H9 (cell line): Measurements from ENCODE around the gene ULK1. TPM values are rescaled to one million over a fixed set of nuclear protein-coding genes. Genes with fewer than 3 reads are reported as not detected.

Experiments
- DNase-seq: peaks from one replicate; pipeline ENCODE4 v3.0.0-alpha.2; 2017
- H2AFZ ChIP-seq: one replicate; pipeline ENCODE4 v1.6.1; 2013; ENCODE audit warnings: mild to moderate bottlenecking, low read length, control low read depth, moderate library complexity
- H2AK5ac ChIP-seq: 2 replicates; pipeline ENCODE4 v1.6.1; 2013; ENCODE audit warnings: low read length, control low read depth, mixed read lengths; ENCODE audit not compliant: insufficient read length
- H2BK120ac ChIP-seq: one replicate; pipeline ENCODE4 v1.6.1; 2013; ENCODE audit warnings: low read depth, mild to moderate bottlenecking, low read length, control low read depth, inconsistent platforms; ENCODE audit not compliant: poor library complexity, severe bottlenecking
- H2BK12ac ChIP-seq: 2 replicates; pipeline ENCODE4 v1.6.1; 2013; ENCODE audit warnings: low read length, control low read depth, mixed read lengths, low read depth; ENCODE audit not compliant: insufficient read length
- H2BK15ac ChIP-seq: 2 replicates; pipeline ENCODE4 v1.6.1; 2013; ENCODE audit warnings: low read depth, low read length, control low read depth
- H2BK20ac ChIP-seq: one replicate; pipeline ENCODE4 v1.6.1; 2013; ENCODE audit warnings: low read depth, mild to moderate bottlenecking, low read length, control low read depth, inconsistent platforms; ENCODE audit not compliant: poor library complexity, severe bottlenecking
- H2BK5ac ChIP-seq: 2 replicates; pipeline ENCODE4 v1.6.1; 2013; ENCODE audit warnings: low read length, control low read depth, mixed read lengths; ENCODE audit not compliant: insufficient read length
- H3K14ac ChIP-seq: 2 replicates; pipeline ENCODE4 v1.6.1; 2013; ENCODE audit warnings: low read length, control low read depth; ENCODE audit not compliant: insufficient read depth
- H3K18ac ChIP-seq: 2 replicates; pipeline ENCODE4 v1.6.1; 2013; ENCODE audit warnings: low read depth, mild to moderate bottlenecking, mixed read lengths, low read length, control low read depth; ENCODE audit not compliant: insufficient read length
- H3K23ac ChIP-seq: 2 replicates; pipeline ENCODE4 v1.6.1; 2013; ENCODE audit warnings: low read length, control low read depth, mixed read lengths, low read depth; ENCODE audit not compliant: insufficient read length
- H3K23me2 ChIP-seq: 2 replicates; pipeline ENCODE4 v1.6.1; 2013; ENCODE audit warnings: low read depth, mild to moderate bottlenecking, mixed read lengths, low read length, control low read depth; ENCODE audit not compliant: insufficient read length, poor library complexity, severe bottlenecking
- H3K27ac ChIP-seq: 2 replicates; pipeline ENCODE4 v1.5.1; 2013; ENCODE audit warnings: low read length, control low read depth, mixed read lengths, low read depth; ENCODE audit not compliant: insufficient read length
- H3K27me3 ChIP-seq: 2 replicates; pipeline ENCODE4 v1.6.1; 2013; ENCODE audit warnings: low read length, control low read depth, inconsistent platforms; ENCODE audit not compliant: insufficient read depth
- H3K4ac ChIP-seq: 2 replicates; pipeline ENCODE4 v1.6.1; 2013; ENCODE audit warnings: low read depth, mild to moderate bottlenecking, control low read depth, inconsistent platforms, low read length, moderate library complexity
- H3K4me1 ChIP-seq: 2 replicates; pipeline ENCODE4 v1.6.1; 2013; ENCODE audit warnings: low read length, control low read depth, inconsistent platforms; ENCODE audit not compliant: insufficient read depth
- H3K4me2 ChIP-seq: 2 replicates; pipeline ENCODE4 v1.6.1; 2013; ENCODE audit warnings: low read length, control low read depth, mixed read lengths; ENCODE audit not compliant: insufficient read length, insufficient read depth
- H3K56ac ChIP-seq: 2 replicates; pipeline ENCODE4 v1.6.1; 2013; ENCODE audit warnings: low read depth, mild to moderate bottlenecking, mixed read lengths, low read length, control low read depth; ENCODE audit not compliant: insufficient read length
- H3K79me1 ChIP-seq: 2 replicates; pipeline ENCODE4 v1.6.1; 2013; ENCODE audit warnings: low read depth, mild to moderate bottlenecking, moderate library complexity, low read length, control low read depth, inconsistent platforms; ENCODE audit not compliant: insufficient read depth, poor library complexity, severe bottlenecking
- H3K79me2 ChIP-seq: 2 replicates; pipeline ENCODE4 v1.6.1; 2013; ENCODE audit warnings: low read length, control low read depth, inconsistent platforms; ENCODE audit not compliant: insufficient read depth
- H3K9ac ChIP-seq: 2 replicates; pipeline ENCODE4 v1.6.1; 2013; ENCODE audit warnings: low read length, control low read depth, mixed read lengths; ENCODE audit not compliant: insufficient read length; ENCODE audit errors: extremely low read depth
- H3K9me3 ChIP-seq: one replicate; pipeline ENCODE4 v1.6.1; 2013; ENCODE audit warnings: low read depth, low read length, inconsistent platforms; ENCODE audit not compliant: control insufficient read depth
- H3T11ph ChIP-seq: one replicate; pipeline ENCODE4 v1.6.1; 2013; ENCODE audit warnings: mild to moderate bottlenecking, low read length, control low read depth, inconsistent platforms
- H4K20me1 ChIP-seq: one replicate; pipeline ENCODE4 v1.6.1; 2013; ENCODE audit not compliant: control insufficient read depth, insufficient read length, insufficient read depth
- H4K5ac ChIP-seq: 2 replicates; pipeline ENCODE4 v1.6.1; 2013; ENCODE audit warnings: low read depth, mild to moderate bottlenecking, mixed read lengths, low read length, control low read depth; ENCODE audit not compliant: insufficient read length
- H4K8ac ChIP-seq: replicated peaks from 2 replicates; pipeline ENCODE4 v1.6.1; 2013; ENCODE audit warnings: low read length, control low read depth, mixed read lengths, low read depth; ENCODE audit not compliant: insufficient read length
- H4K91ac ChIP-seq: 2 replicates; pipeline ENCODE4 v1.6.1; 2013; ENCODE audit warnings: low read depth, mild to moderate bottlenecking, moderate library complexity, mixed read lengths, low read length, control low read depth; ENCODE audit not compliant: insufficient read length
- H3K27ac Mint-ChIP-seq, 3 experiments: 2 replicates in 2 of 3; 3 replicates in 1 of 3; pipeline ENCODE4 v1.8.0; 2020 to 2021; ENCODE audit warnings: mixed read lengths in 3 of 3, mild to moderate bottlenecking in 1 of 3, moderate library complexity in 1 of 3
- H3K27me3 Mint-ChIP-seq: 2 replicates; pipeline ENCODE4 v1.8.0; 2021; ENCODE audit warnings: low read depth, mild to moderate bottlenecking, moderate library complexity, mixed read lengths
- H3K36me3 Mint-ChIP-seq, 3 experiments: 2 replicates in 2 of 3; 3 replicates in 1 of 3; pipeline ENCODE4 v1.8.0; 2020 to 2021; ENCODE audit warnings: low read depth in 3 of 3, mixed read lengths in 3 of 3; ENCODE audit not compliant: insufficient read depth in 1 of 3
- H3K4me1 Mint-ChIP-seq, 2 experiments: 2 replicates each; pipeline ENCODE4 v1.8.0; 2020; ENCODE audit warnings: mixed read lengths in 2 of 2
- H3K4me3 Mint-ChIP-seq, 2 experiments: 2 replicates in 1 of 2; 3 replicates in 1 of 2; pipeline ENCODE4 v1.8.0; 2020 to 2021; ENCODE audit warnings: mild to moderate bottlenecking in 2 of 2, mixed read lengths in 2 of 2, moderate library complexity in 1 of 2
- H3K9me3 Mint-ChIP-seq, 2 experiments: 2 replicates in 1 of 2; 3 replicates in 1 of 2; pipeline ENCODE4 v1.8.0; 2020; ENCODE audit warnings: mild to moderate bottlenecking in 2 of 2, mixed read lengths in 2 of 2, moderate library complexity in 1 of 2
- WGBS: extraction: QIAGEN DNeasy Blood & Tissue Kit; methylation state at CpG from one replicate; pipeline ENCODE4 v1.1.7; 2013; ENCODE audit warnings: missing lambda C conversion rate, low lambda C conversion rate, mixed read lengths; ENCODE audit not compliant: insufficient read length; ENCODE audit errors: extremely low coverage; 5-methylcytosine and 5-hydroxymethylcytosine counted together
- total RNA-seq: library from RNA; stranded (reverse); gene quantifications from 2 replicates; pipeline ENCODE4 v1.2.1, GENCODE V29; 2021
- TF ChIP-seq, protein P1 (sequence below): fragments of 200-600 bp; sonication (generic); conservative IDR thresholded peaks from 3 replicates; pipeline ENCODE4 v1.8.0; 2021; ENCODE audit warnings: antibody characterized with exemption, mild to moderate bottlenecking

The ULK1 gene
- total RNA-seq, 1 experiment from 2014 or later, result 57.2 TPM

DNA sequence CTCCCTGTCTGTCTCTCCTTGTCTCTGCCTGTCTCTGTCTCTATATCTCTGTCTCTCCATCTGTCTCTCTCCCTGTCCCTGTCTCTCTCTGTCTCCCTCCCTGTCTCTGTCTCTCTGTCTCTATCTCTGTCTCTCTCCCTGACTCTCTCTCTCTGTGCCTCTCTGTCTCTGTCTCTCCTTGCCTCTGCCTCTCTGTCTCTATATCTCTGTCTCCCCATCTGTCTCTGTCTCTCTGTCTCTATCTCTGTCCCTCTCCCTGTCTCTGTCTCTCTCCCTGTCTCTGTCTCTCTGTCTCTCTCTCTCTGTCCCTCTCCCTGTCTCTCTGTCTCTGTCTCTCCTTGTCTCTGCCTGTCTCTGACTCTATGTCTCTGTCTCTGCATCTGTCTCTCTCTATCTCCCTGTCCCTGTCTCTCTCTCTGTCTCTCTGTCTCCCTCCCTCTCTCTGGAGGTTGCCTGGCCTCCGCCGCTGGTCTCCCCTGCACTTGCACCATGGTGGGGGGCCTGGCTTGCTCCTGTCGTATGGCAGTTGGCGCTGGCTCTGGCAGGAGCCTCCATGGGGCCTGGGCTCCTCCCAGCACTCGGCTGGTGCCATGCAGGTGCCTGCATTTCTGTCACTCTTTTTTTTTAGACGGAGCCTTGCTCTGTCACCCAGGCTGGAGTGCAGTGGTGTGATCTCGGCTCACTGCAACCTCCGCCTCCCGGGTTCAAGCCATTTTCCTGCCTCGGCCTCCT lies 37.9 kb upstream of the ULK1 start:
- no peaks in the 10 kb centered on the region for H3K23me2 ChIP-seq
- no peak overlapping the region for H2AK5ac ChIP-seq
- no peak overlapping the region for H2BK15ac ChIP-seq
- H2BK5ac ChIP-seq, result no peak overlapping the region
- TF ChIP-seq, protein P1, sequence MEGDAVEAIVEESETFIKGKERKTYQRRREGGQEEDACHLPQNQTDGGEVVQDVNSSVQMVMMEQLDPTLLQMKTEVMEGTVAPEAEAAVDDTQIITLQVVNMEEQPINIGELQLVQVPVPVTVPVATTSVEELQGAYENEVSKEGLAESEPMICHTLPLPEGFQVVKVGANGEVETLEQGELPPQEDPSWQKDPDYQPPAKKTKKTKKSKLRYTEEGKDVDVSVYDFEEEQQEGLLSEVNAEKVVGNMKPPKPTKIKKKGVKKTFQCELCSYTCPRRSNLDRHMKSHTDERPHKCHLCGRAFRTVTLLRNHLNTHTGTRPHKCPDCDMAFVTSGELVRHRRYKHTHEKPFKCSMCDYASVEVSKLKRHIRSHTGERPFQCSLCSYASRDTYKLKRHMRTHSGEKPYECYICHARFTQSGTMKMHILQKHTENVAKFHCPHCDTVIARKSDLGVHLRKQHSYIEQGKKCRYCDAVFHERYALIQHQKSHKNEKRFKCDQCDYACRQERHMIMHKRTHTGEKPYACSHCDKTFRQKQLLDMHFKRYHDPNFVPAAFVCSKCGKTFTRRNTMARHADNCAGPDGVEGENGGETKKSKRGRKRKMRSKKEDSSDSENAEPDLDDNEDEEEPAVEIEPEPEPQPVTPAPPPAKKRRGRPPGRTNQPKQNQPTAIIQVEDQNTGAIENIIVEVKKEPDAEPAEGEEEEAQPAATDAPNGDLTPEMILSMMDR, result no peak
- no peak overlapping the region for H3K14ac ChIP-seq
- no peak overlapping the region for H4K8ac ChIP-seq
- H3K79me2 ChIP-seq, result no peaks in the 10 kb centered on the region
- H3K36me3 Mint-ChIP-seq, result peaks cover 0 to 7% (median 0%) of the 10 kb centered on the region in 3 experiments; a peak in 2 of 7 replicates
- H2BK12ac ChIP-seq, result no peak overlapping the region
- H3K56ac ChIP-seq, result no peak overlapping the region
- H2BK120ac ChIP-seq, result no peak overlapping the region
- H3K27me3 ChIP-seq, result no peaks in the 10 kb centered on the region
- no peak overlapping the region for H3K9ac ChIP-seq
- H3K4me2 ChIP-seq, result peak overlapping the region; percentile 20
- no peak overlapping the region for H3K4ac ChIP-seq
- H3K23ac ChIP-seq, result no peak overlapping the region
- no peak overlapping the region for H3K18ac ChIP-seq
- no peak overlapping the region for H2AFZ ChIP-seq
- no peaks in the 10 kb centered on the region for H3K9me3 ChIP-seq
- no peak overlapping the region for H3K27ac Mint-ChIP-seq
- H4K91ac ChIP-seq, result no peak overlapping the region
- H4K5ac ChIP-seq, result no peak overlapping the region
- peak overlapping the region in 1 of 2 experiments; percentile 4; a peak in 2 of 5 replicates for H3K4me3 Mint-ChIP-seq
- H3K9me3 Mint-ChIP-seq, result peaks cover 0 to 4% of the 10 kb centered on the region in 2 experiments; a peak in 1 of 5 replicates
- H3K79me1 ChIP-seq, result no peaks in the 10 kb centered on the region
- peaks cover 11% of the 10 kb centered on the region for H3K27me3 Mint-ChIP-seq
- H3K27ac ChIP-seq, result no peak overlapping the region
- H3K4me1 ChIP-seq, result peaks cover 2% of the 10 kb centered on the region; the same call in 1 of the 2 replicates
- no CpG with 5 or more reads among the region's 10 CpGs for WGBS
- H3K4me1 Mint-ChIP-seq, result peaks cover 23 to 31% of the 10 kb centered on the region in 2 experiments
- H4K20me1 ChIP-seq, result no peaks in the 10 kb centered on the region
- H3T11ph ChIP-seq, result no peak overlapping the region
- no peak overlapping the region for H2BK20ac ChIP-seq
- DNase-seq, result no peak
